ENCODE results near the gene MID1.

DNA sequence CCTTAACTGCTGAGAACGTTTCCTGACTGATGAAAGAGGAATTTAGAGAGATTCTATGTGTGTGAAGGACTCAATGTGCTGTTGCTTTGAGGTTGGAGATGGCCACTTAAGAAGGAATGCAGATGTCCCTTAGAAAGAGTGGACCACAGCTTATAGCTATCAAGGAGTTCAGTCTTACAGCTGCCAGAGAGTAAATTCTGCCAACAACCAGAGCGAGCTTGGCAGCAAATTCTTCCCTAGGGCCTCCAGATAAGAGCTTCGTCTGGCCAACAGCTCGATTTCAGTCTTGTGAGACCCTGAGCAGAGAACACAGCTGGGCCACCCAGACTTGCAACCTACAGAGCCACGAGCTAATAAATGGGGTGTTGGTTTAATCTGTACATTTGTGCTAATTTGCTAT, 21.8 kb downstream of the MID1 start:
- TF ChIP-seq ZNF274 (IDR thresholded peaks at IDR 0.05; ENCODE audit: low read depth, low read length) (no peak), YY1 (IDR thresholded peaks at IDR 0.05; ENCODE audit: insufficient read depth, insufficient read length) (no peak), SUZ12 (IDR thresholded peaks at IDR 0.05; ENCODE audit: extremely low read depth, insufficient read depth, insufficient read length) (no peak)

Measured in NT2/D1 (cell line).